GM12878 (cell line): Measurements from ENCODE around the gene TBX10. TPM values are rescaled to one million over a fixed set of nuclear protein-coding genes. Genes with fewer than 3 reads are reported as not detected.

Experiments used
- ATAC-seq: fragments of 200-7000 bp; cut with Tn5 transposase; 3 replicates; pipeline ENCODE4 v1.9.1; 2020; ENCODE audit warnings: mild to moderate bottlenecking, moderate library complexity
- BruUV-seq: library from RNA; stranded (reverse); fragments of 400-500 nt; replicated peaks from 2 replicates; lab custom pipeline; 2021; lab: Mats Ljungman, UMichigan
- CTCF ChIA-PET: fragments of 300-600 bp; sonication (Branson Sonifier 250); formaldehyde crosslinking; extraction: SDS; loops from one replicate; lab custom pipeline; 2021; ENCODE audit warnings: inconsistent platforms; lab: Yijun Ruan, JAX
- POLR2A ChIA-PET: fragments of 350-600 bp; formaldehyde crosslinking; extraction: SDS; loops from one replicate; lab custom pipeline; 2021; ENCODE audit warnings: inconsistent platforms; lab: Charles Lee
- RAD21 ChIA-PET: fragments of 300-600 bp; sonication (Branson Sonifier 250); formaldehyde crosslinking; loops from one replicate; lab custom pipeline; 2023; ENCODE audit warnings: antibody characterized with exemption; ENCODE audit not compliant: unreplicated experiment; lab: Charles Lee
- SMC1A ChIA-PET: fragments of 300-600 bp; sonication (Branson Sonifier 250); formaldehyde crosslinking; loops from one replicate; lab custom pipeline; 2023; ENCODE audit not compliant: unreplicated experiment, uncharacterized antibody; lab: Charles Lee
- DNase-seq: peaks from one replicate; pipeline ENCODE4 v3.0.0-alpha.2; 2011; ENCODE audit warnings: low read depth, low spot score
- FAIRE-seq: peaks from 3 replicates; lab custom pipeline; 2011; peaks lifted over from hg19 to GRCh38; lab: Jason Lieb, UNC
- H2AFZ ChIP-seq: 2 replicates; pipeline ENCODE4 v1.6.0; 2011; ENCODE audit warnings: low read depth, low read length, control low read depth; ENCODE audit not compliant: control insufficient read depth
- H3K27ac ChIP-seq: 2 replicates; pipeline ENCODE4 v1.5.1; 2011; ENCODE audit warnings: control low read depth; ENCODE audit not compliant: control insufficient read depth, insufficient read depth
- H3K27me3 ChIP-seq, 2 experiments: replicated peaks in 1 of 2; 2 replicates each; pipeline versions ENCODE4 v1.6.0 to v1.6.1; 2011; ENCODE audit warnings: low read length in 1 of 2; ENCODE audit not compliant: control insufficient read depth in 2 of 2, insufficient read depth in 2 of 2
- H3K36me3 ChIP-seq, 2 experiments: 2 replicates each; pipeline ENCODE4 v1.5.1; 2011; ENCODE audit warnings: low read length in 1 of 2; ENCODE audit not compliant: control insufficient read depth in 2 of 2, insufficient read depth in 2 of 2
- H3K4me1 ChIP-seq: 2 replicates; pipeline ENCODE4 v1.6.1; 2011; ENCODE audit warnings: mild to moderate bottlenecking, low read length, moderate library complexity, mixed read lengths; ENCODE audit not compliant: control insufficient read depth, insufficient read depth
- H3K4me2 ChIP-seq: 2 replicates; pipeline ENCODE4 v1.6.0; 2011; ENCODE audit warnings: control low read depth; ENCODE audit not compliant: control insufficient read depth, insufficient read depth
- H3K4me3 ChIP-seq: fragments of 200-600 bp; sonication (generic); 2 replicates; pipeline ENCODE4 v1.5.1; 2016
- H3K79me2 ChIP-seq: 2 replicates; pipeline ENCODE4 v1.6.0; 2011; ENCODE audit warnings: low read length; ENCODE audit not compliant: control insufficient read depth, insufficient read depth
- H3K9ac ChIP-seq: 2 replicates; pipeline ENCODE4 v1.8.0; 2011; ENCODE audit warnings: low read length, control low read depth, mixed read lengths; ENCODE audit not compliant: control insufficient read depth, insufficient read depth
- H3K9me3 ChIP-seq: replicated peaks from 3 replicates; pipeline ENCODE4 v1.5.1; 2011; ENCODE audit warnings: mild to moderate bottlenecking, low read length; ENCODE audit not compliant: control insufficient read depth, insufficient read depth
- H4K20me1 ChIP-seq: 2 replicates; pipeline ENCODE4 v1.6.0; 2011; ENCODE audit not compliant: control insufficient read depth, insufficient read depth
- CREM ChIP-seq: IDR thresholded peaks from 2 replicates; pipeline ENCODE4 v1.6.1; 2014; ENCODE audit warnings: antibody characterized with exemption, low read depth
- HDAC2 ChIP-seq: fragments of 200-600 bp; sonication (generic); IDR thresholded peaks from 2 replicates; pipeline ENCODE4 v1.6.1; 2017
- NBN ChIP-seq: fragments of 450-650 bp; IDR thresholded peaks from 2 replicates; pipeline ENCODE4 v1.6.1; 2016
- NFYB ChIP-seq: IDR thresholded peaks from 2 replicates; pipeline ENCODE4 v1.6.1; 2011; ENCODE audit warnings: low read depth, mild to moderate bottlenecking, low read length, improper control_type of control experiment, moderate library complexity; ENCODE audit not compliant: insufficient read depth
- NR2C1 ChIP-seq: fragments of 450-650 bp; IDR thresholded peaks from 2 replicates; pipeline ENCODE4 v1.6.1; 2017; ENCODE audit warnings: antibody characterized with exemption, mild to moderate bottlenecking, moderate library complexity
- RUNX3 ChIP-seq: IDR thresholded peaks from 2 replicates; pipeline ENCODE4 v1.6.1; 2012; ENCODE audit warnings: low read length, inconsistent platforms
- WGBS: methylation state at CpG from one replicate; pipeline ENCODE4 v1.1.6; 2016; ENCODE audit warnings: low lambda C conversion rate; ENCODE audit not compliant: insufficient replicate concordance, insufficient coverage; ENCODE audit errors: missing lambda C conversion rate; 5-methylcytosine and 5-hydroxymethylcytosine counted together
- in situ Hi-C: fragments of 300-500 bp; cut with MboI; formaldehyde crosslinking; loops from 9 replicates; pipeline ENCODE4 v1.14.3; 2018; ENCODE audit warnings: mixed read lengths
- intact Hi-C: fragments of 100-400 bp; cut with micrococcal nuclease; formaldehyde crosslinking; loops from one replicate; pipeline ENCODE4 v1.14.2; 2022; ENCODE audit not compliant: unreplicated experiment
- polyA plus RNA-seq, 11 experiments: library from polyadenylated mRNA; depleted of rRNA in 4 of 11; unstranded in 6 of 11; stranded (reverse) in 5 of 11; fragments of >200 nt; fragmentation: Nextera tagmentation in 4 of 11; fragmentation: Illumina TruSeq in 1 of 11; extraction: Ambion mirVana in 4 of 11; extraction: Trizol in 1 of 11; gene quantifications; 1 replicate in 1 of 11; 2 replicates in 10 of 11; pipeline versions ENCODE4 v1.2.1 to v1.2.3, GENCODE V29; 2011 to 2016; ENCODE audit warnings: inconsistent platforms in 2 of 11, missing spikeins in 2 of 11, low read depth in 1 of 11
- total RNA-seq, 4 experiments: library from RNA; depleted of rRNA in 3 of 4; stranded (reverse); fragments of >200 nt in 3 of 4; fragmentation: Illumina TruSeq in 1 of 4; extraction: Trizol in 1 of 4; gene quantifications; 2 replicates each; pipeline versions ENCODE4 v1.2.1 to v1.2.3, GENCODE V29; 2013 to 2021

The TBX10 gene
- total and polyA plus RNA-seq, 10 of the 15 experiments (the other 5 are each of a cell fraction or from before 2014, with no cell fraction given): 0.10 to 0.44 (median 0.20) TPM; not detected in 4

GRCh38 chr11:67673358-67673757 lies 33.8 kb upstream of the TBX10 start:
- Histone ChIP-seq H3K79me2 (no peaks in the 10 kb centered on the region), H3K27ac (no peak overlapping the region), H2AFZ (no peak overlapping the region), H3K4me3 (no peak overlapping the region), H3K4me2 (no peak overlapping the region), H3K9me3 (no peaks in the 10 kb centered on the region; the same call in 2 of the 3 replicates), H3K4me1 (no peaks in the 10 kb centered on the region), H3K36me3 (no peaks in the 10 kb centered on the region), H4K20me1 (no peaks in the 10 kb centered on the region), H3K9ac (no peak overlapping the region), H3K27me3 (peaks cover 0 to 6% of the 10 kb centered on the region in 2 experiments; a peak in 2 of 4 replicates)
- intact Hi-C loops: no loop called here
- no peak for DNase-seq
- ChIA-PET SMC1A (no interaction called here), POLR2A (no interaction called here), CTCF (interaction anchor here (1.5 kb wide), 1 partner anchor 18 kb away, joined by 3 read pairs; no protein-coding TSS in a partner anchor), RAD21 (no interaction called here)
- in situ Hi-C loops: no loop called here
- 37% methylated on average over 7 of the region's 7 CpGs for WGBS
- FAIRE-seq: no peak
- no peak for ATAC-seq
- TF ChIP-seq NR2C1: no peak
- TF ChIP-seq HDAC2: no peak
- no peak for TF ChIP-seq NFYB
- TF ChIP-seq NBN: no peak
- BruUV-seq: no TSS peak

DNA sequence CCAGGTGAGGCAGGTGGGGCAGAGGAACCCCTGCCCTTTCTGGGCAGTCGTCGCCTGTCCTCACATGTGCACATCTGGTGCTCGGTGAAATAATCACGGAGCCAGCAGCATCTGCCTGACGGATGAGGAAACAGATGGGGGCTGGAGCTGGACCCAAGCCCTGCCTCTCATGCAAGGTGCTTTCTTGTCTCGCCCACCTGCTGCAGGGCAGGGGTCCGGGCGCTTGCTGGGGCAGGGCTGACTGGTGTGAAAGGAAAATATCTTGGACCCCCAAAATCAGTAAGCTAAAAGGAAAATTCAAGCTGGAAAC lies 31.6 kb upstream of the TBX10 start:
- TF ChIP-seq CREM (no peak), RUNX3 (no peak)
- Histone ChIP-seq H3K36me3 (no peaks in the 10 kb centered on the region), H3K4me2 (no peak overlapping the region), H3K4me3 (no peak overlapping the region), H3K79me2 (no peaks in the 10 kb centered on the region), H3K4me1 (peaks cover 9% of the 10 kb centered on the region; the same call in 1 of the 2 replicates), H3K9ac (no peak overlapping the region), H3K27ac (no peak overlapping the region), H3K9me3 (no peaks in the 10 kb centered on the region; the same call in 2 of the 3 replicates), H3K27me3 (peaks cover 0 to 6% of the 10 kb centered on the region in 2 experiments; a peak in 2 of 4 replicates), H2AFZ (no peak overlapping the region), H4K20me1 (no peaks in the 10 kb centered on the region)
- WGBS: 3% methylated on average over 8 of the region's 8 CpGs
- BruUV-seq: no TSS peak
- FAIRE-seq (no peak), ATAC-seq (no peak), DNase-seq (no peak)
- intact Hi-C loops (no loop called here), in situ Hi-C loops (no loop called here)
- ChIA-PET RAD21 (no interaction called here), SMC1A (no interaction called here), POLR2A (interaction anchor here (0.7 kb wide), 1 partner anchor 70 kb away, joined by 4 read pairs; no protein-coding TSS in a partner anchor), CTCF (interaction anchor here (0.6 kb wide), 1 partner anchor 90 kb away, joined by 3 read pairs; no protein-coding TSS in a partner anchor)
